SU-DHL-6 (cell line): Measurements from ENCODE around the gene MYBL2.
A peak's percentile ranks its signal among the peaks of the same experiment; 100 is the strongest.

Experiments used
- H2AFZ ChIP-seq: fragments of 200-600 bp; sonication (generic); 2 replicates; pipeline ENCODE4 v1.6.1; 2014; ENCODE audit warnings: low read depth, mild to moderate bottlenecking, moderate library complexity, mixed read lengths, antibody characterized with exemption, low read length; ENCODE audit not compliant: severe bottlenecking
- H3F3A ChIP-seq: fragments of 200-600 bp; shearing (Covaris generic); 2 replicates; pipeline ENCODE4 v1.6.0; 2016; ENCODE audit warnings: antibody characterized with exemption, mild to moderate bottlenecking; ENCODE audit not compliant: insufficient read depth
- H3K27ac ChIP-seq: fragments of 200-600 bp; sonication (generic); 2 replicates; pipeline ENCODE4 v1.5.1; 2016; ENCODE audit warnings: low read depth, mild to moderate bottlenecking, low read length, moderate library complexity, mixed read lengths
- H3K27me3 ChIP-seq: fragments of 200-600 bp; sonication (generic), shearing (Covaris generic); 2 replicates; pipeline ENCODE4 v1.6.0; 2014; ENCODE audit warnings: mild to moderate bottlenecking, low read length
- H3K36me3 ChIP-seq: fragments of 200-600 bp; sonication (generic); 2 replicates; pipeline ENCODE4 v1.6.1; 2014; ENCODE audit warnings: mild to moderate bottlenecking, low read length, mixed read lengths
- H3K4me2 ChIP-seq: fragments of 300-600, 200-600 bp; shearing (Covaris generic), sonication (generic); 2 replicates; pipeline ENCODE4 v1.6.0; 2014; ENCODE audit warnings: low read length, low read depth, mild to moderate bottlenecking; ENCODE audit not compliant: poor library complexity, severe bottlenecking
- H3K4me3 ChIP-seq: fragments of 200-600 bp; sonication (generic); 2 replicates; pipeline ENCODE4 v1.5.1; 2014; ENCODE audit warnings: antibody characterized with exemption, low read length, mild to moderate bottlenecking, mixed read lengths; ENCODE audit not compliant: insufficient read depth, poor library complexity, severe bottlenecking
- H3K79me2 ChIP-seq: fragments of 200-600 bp; sonication (generic); 2 replicates; pipeline ENCODE4 v1.6.1; 2014; ENCODE audit warnings: mild to moderate bottlenecking, low read length, moderate library complexity; ENCODE audit not compliant: insufficient read depth
- H3K9ac ChIP-seq: fragments of 200-600 bp; sonication (generic); 2 replicates; pipeline ENCODE4 v1.7.0; 2014; ENCODE audit warnings: mild to moderate bottlenecking, low read length
- H3K9me2 ChIP-seq: fragments of 200-600 bp; sonication (generic); replicated peaks from 2 replicates; pipeline ENCODE4 v1.6.1; 2014; ENCODE audit warnings: low read length; ENCODE audit not compliant: insufficient read depth
- H3K9me3 ChIP-seq: fragments of 200-600 bp; sonication (generic); 2 replicates; pipeline ENCODE4 v1.6.1; 2014; ENCODE audit warnings: low read length, mixed read lengths; ENCODE audit not compliant: insufficient read depth
- H4K20me1 ChIP-seq: fragments of 200-600 bp; sonication (generic); 2 replicates; pipeline ENCODE4 v1.6.1; 2014; ENCODE audit warnings: low read depth, mild to moderate bottlenecking, antibody characterized with exemption, low read length, moderate library complexity, mixed read lengths
- CTCF ChIP-seq: fragments of 200-600 bp; sonication (generic); IDR thresholded peaks from one replicate; pipeline ENCODE4 v1.5.1; 2017; ENCODE audit warnings: antibody characterized with exemption, mild to moderate bottlenecking, low read length, moderate library complexity; ENCODE audit not compliant: insufficient read depth, poor library complexity, severe bottlenecking
- EZH2phosphoT487 ChIP-seq: fragments of 200-600 bp; sonication (generic), shearing (Covaris generic); conservative IDR thresholded peaks from 2 replicates; pipeline ENCODE4 v1.6.1; 2018; ENCODE audit warnings: mild to moderate bottlenecking, antibody characterized with exemption, low read length, moderate library complexity, mixed read lengths

Gene MYBL2

GRCh38 chr20:43655937-43656336 lies 11.0 kb upstream of the MYBL2 start:
- Histone ChIP-seq H3K9ac (0 out of 2 replicates have a peak overlapping the region, but pooled peaks have one; percentile 81), H3K9me2 (no peaks in the 10 kb centered on the region), H3K27me3 (no peaks in the 10 kb centered on the region), H3K4me3 (no peak overlapping the region), H3F3A (peaks cover 8% of the 10 kb centered on the region; the same call in 1 of the 2 replicates), H3K9me3 (no peaks in the 10 kb centered on the region), H3K79me2 (no peaks in the 10 kb centered on the region), H3K36me3 (no peaks in the 10 kb centered on the region), H3K27ac (peak overlapping the region; percentile 58; the same call in 1 of the 2 replicates), H4K20me1 (no peaks in the 10 kb centered on the region), H3K4me2 (peak overlapping the region; percentile 75), H2AFZ (no peak overlapping the region)
- TF ChIP-seq EZH2phosphoT487 (no peak), CTCF (no peak)

GRCh38 chr20:43658069-43658722 lies 8.7 kb upstream of the MYBL2 start:
- peak overlapping the region; percentile 67 for H3K4me3 ChIP-seq
- H3K9me3 ChIP-seq, result no peaks in the 10 kb centered on the region
- H3K36me3 ChIP-seq, result no peaks in the 10 kb centered on the region
- no peaks in the 10 kb centered on the region for H4K20me1 ChIP-seq
- peak overlapping the region; percentile 93 for H2AFZ ChIP-seq
- H3F3A ChIP-seq, result peaks cover 8% of the 10 kb centered on the region; the same call in 1 of the 2 replicates
- TF ChIP-seq EZH2phosphoT487, result no peak
- no peak for TF ChIP-seq CTCF
- no peaks in the 10 kb centered on the region for H3K9me2 ChIP-seq
- peak overlapping the region; percentile 81 for H3K9ac ChIP-seq
- no peaks in the 10 kb centered on the region for H3K79me2 ChIP-seq
- no peaks in the 10 kb centered on the region for H3K27me3 ChIP-seq
- H3K4me2 ChIP-seq, result peak overlapping the region; percentile 75
- H3K27ac ChIP-seq, result peak overlapping the region; percentile 58

GRCh38 chr20:43658723-43659419 lies 8.0 kb upstream of the MYBL2 start:
- Histone ChIP-seq H2AFZ (no peak overlapping the region), H3K36me3 (no peaks in the 10 kb centered on the region), H3K4me3 (no peak overlapping the region), H3K79me2 (no peaks in the 10 kb centered on the region), H3K27ac (peak overlapping the region; percentile 58; the same call in 1 of the 2 replicates), H3K4me2 (peak overlapping the region; percentile 75), H3K27me3 (no peaks in the 10 kb centered on the region), H3K9ac (peak overlapping the region; percentile 81), H4K20me1 (no peaks in the 10 kb centered on the region), H3K9me3 (no peaks in the 10 kb centered on the region), H3F3A (peaks cover 8% of the 10 kb centered on the region; the same call in 1 of the 2 replicates), H3K9me2 (no peaks in the 10 kb centered on the region)
- TF ChIP-seq EZH2phosphoT487 (no peak), CTCF (peak; percentile 27)
